Measurements from ENCODE around the gene STAG2.

The STAG2 gene

DNA sequence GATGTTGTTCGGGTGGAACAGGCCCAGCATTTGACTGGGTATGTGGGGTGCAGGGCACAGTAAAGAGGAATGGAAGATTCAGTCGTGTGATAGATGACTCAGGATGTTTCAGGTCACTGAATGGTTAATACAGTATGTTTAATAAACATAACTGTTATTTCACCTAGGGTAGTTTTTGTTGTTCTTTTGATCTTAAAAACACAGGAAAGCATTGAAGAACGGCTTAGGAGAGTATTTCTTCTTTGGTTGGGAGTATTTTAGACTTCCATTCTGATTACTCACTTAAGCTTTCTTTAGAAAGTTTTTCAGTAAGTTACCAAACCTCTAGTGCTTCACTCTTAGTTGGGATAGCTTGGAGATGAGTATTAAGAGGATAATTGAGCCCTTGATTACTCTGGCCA lies 62.3 kb downstream of the STAG2 start:
- H3K27ac ChIP-seq: no peak overlapping the region

DNA sequence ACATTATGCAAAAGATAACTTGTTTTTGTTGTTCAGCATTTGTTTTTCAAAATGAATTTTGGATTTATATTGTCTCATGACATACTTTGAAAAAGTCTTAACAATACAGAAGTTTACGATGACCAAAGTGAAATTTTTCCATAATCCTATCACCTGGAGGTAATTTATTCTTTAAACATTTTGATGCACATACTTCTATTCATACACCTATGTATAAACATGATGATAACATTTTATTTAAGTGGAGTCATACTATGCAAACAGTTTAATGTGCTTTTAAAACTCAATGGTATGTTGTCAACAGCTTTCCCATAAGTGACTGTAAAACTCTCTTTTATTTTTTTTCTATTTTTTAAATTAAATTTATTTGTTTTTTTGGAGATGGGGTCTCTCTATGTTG lies 65.0 kb downstream of the STAG2 start:
- Histone ChIP-seq H3K9me3 (ENCODE audit: severe bottlenecking) (no peaks in the 10 kb centered on the region), H3K27me3 (ENCODE audit: insufficient read depth, low read depth, severe bottlenecking) (no peaks in the 10 kb centered on the region), H3K36me3 (peaks cover 11% of the 10 kb centered on the region)

More for the DNA sequence above, 62.3 kb downstream of the STAG2 start:
- H3K27me3 ChIP-seq (ENCODE audit: insufficient read depth, low read depth, severe bottlenecking): no peaks in the 10 kb centered on the region
- no peaks in the 10 kb centered on the region for H3K9me3 ChIP-seq (ENCODE audit: severe bottlenecking)
- peaks cover 8% of the 10 kb centered on the region for H3K36me3 ChIP-seq
- TF ChIP-seq, protein P1, sequence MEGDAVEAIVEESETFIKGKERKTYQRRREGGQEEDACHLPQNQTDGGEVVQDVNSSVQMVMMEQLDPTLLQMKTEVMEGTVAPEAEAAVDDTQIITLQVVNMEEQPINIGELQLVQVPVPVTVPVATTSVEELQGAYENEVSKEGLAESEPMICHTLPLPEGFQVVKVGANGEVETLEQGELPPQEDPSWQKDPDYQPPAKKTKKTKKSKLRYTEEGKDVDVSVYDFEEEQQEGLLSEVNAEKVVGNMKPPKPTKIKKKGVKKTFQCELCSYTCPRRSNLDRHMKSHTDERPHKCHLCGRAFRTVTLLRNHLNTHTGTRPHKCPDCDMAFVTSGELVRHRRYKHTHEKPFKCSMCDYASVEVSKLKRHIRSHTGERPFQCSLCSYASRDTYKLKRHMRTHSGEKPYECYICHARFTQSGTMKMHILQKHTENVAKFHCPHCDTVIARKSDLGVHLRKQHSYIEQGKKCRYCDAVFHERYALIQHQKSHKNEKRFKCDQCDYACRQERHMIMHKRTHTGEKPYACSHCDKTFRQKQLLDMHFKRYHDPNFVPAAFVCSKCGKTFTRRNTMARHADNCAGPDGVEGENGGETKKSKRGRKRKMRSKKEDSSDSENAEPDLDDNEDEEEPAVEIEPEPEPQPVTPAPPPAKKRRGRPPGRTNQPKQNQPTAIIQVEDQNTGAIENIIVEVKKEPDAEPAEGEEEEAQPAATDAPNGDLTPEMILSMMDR (IDR thresholded peaks at IDR 0.05; ENCODE audit: low read depth, low read length): no peak
- no peak for DNase-seq
- H3K4me3 ChIP-seq (ENCODE audit: low read depth, low read length): no peak overlapping the region

DNA sequence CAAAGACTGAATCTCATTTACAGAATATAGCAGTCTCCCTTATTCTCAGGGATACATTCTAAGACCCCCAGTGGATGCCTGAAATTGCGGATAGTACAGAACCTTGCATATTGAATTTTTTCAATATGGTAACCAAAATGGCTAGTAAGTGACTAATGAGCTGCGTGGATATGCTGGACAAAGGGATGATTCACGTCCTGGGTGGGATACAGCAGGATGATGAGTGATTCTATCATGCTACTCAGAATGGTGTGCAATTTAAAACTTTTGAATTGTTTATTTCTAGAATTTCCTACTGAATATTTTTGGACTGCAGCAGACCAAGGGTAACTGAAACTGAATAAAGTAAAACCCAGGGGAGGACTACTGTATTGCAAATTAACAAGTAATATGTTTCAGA lies 66.7 kb downstream of the STAG2 start:
- TF ChIP-seq, protein P1 (IDR thresholded peaks at IDR 0.05; ENCODE audit: low read depth, low read length): no peak
- Histone ChIP-seq H3K27me3 (ENCODE audit: insufficient read depth, low read depth, severe bottlenecking) (no peaks in the 10 kb centered on the region), H3K36me3 (peaks cover 15% of the 10 kb centered on the region), H3K4me3 (ENCODE audit: low read depth, low read length) (no peak overlapping the region), H3K9me3 (ENCODE audit: severe bottlenecking) (no peaks in the 10 kb centered on the region), H3K27ac (no peak overlapping the region)
- no peak for DNase-seq

More for the DNA sequence above, 65.0 kb downstream of the STAG2 start:
- no peak for DNase-seq
- Histone ChIP-seq H3K27ac (no peak overlapping the region), H3K4me3 (ENCODE audit: low read depth, low read length) (no peak overlapping the region)
- TF ChIP-seq, protein P1 (IDR thresholded peaks at IDR 0.05; ENCODE audit: low read depth, low read length): no peak

DNA sequence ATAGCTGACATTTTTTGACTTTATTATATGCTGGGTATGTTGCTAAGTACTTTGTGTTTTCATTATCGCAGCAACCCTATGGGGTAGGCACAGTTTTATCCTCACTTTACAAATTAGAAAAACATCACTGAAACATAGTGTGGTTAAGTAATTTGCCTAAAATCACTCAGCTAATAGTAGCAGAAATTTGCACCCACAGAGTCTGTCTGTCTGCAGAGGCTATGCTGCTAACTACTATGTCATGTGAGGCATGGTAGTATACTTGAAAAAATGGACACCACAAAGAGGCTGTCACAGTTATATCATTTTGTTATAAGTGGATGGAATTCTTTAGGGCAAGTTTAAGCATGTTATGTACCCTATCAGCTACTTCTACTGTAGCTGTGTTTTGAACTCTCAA lies 69.0 kb downstream of the STAG2 start:
- no peaks in the 10 kb centered on the region for H3K9me3 ChIP-seq (ENCODE audit: severe bottlenecking)
- no peak overlapping the region for H3K4me3 ChIP-seq (ENCODE audit: low read depth, low read length)
- no peak overlapping the region for H3K27ac ChIP-seq
- DNase-seq: no peak
- TF ChIP-seq, protein P1 (IDR thresholded peaks at IDR 0.05; ENCODE audit: low read depth, low read length): no peak
- peaks cover 5% of the 10 kb centered on the region for H3K27me3 ChIP-seq (ENCODE audit: insufficient read depth, low read depth, severe bottlenecking)
- H3K36me3 ChIP-seq: peaks cover 12% of the 10 kb centered on the region

DNA sequence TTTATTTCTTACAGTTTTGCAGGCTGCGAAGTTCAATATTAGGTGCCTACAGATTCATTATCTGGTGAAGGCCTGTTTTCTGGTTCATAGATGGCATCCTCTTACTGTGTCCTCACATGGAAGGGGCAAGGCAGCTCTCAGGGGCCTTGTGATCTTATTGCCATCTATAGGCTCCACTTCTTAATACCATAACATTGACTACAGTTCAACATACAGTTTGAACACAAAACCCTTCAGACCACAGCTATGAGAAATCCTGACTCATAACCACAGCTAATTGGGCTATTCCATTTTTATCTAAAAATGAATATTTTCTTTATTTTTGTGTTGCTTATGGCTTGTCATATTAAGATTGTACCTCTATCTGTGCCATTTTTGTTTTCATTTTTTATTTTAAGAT lies 72.3 kb downstream of the STAG2 start:
- peaks cover 11% of the 10 kb centered on the region; the same call in 1 of the 2 replicates for H3K36me3 ChIP-seq
- DNase-seq: no peak
- peaks cover 5% of the 10 kb centered on the region for H3K27me3 ChIP-seq (ENCODE audit: insufficient read depth, low read depth, severe bottlenecking)
- H3K9me3 ChIP-seq (ENCODE audit: severe bottlenecking): no peaks in the 10 kb centered on the region
- TF ChIP-seq, protein P1 (IDR thresholded peaks at IDR 0.05; ENCODE audit: low read depth, low read length): no peak
- no peak overlapping the region for H3K4me3 ChIP-seq (ENCODE audit: low read depth, low read length)
- H3K27ac ChIP-seq: no peak overlapping the region

DNA sequence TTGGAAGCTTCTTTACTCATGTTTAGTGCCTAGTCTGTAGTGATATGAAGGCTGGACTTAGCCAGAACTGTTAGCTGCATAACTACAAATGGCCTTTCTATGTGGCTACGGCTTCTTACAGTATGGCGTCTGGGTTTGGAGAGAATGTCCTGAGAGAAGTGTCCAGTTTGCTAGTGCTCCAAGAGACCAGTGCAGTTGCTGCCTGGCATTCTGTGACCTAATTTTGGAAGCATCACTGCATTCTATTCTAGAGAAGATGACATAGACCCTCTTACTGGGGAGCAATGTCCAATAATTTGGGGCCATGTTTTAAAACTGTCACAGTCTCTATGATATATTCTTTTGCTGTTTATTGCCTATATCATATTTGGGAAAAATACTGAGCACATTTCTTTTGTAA lies 74.2 kb downstream of the STAG2 start:
- Histone ChIP-seq H3K36me3 (peaks cover 11% of the 10 kb centered on the region; the same call in 1 of the 2 replicates), H3K4me3 (ENCODE audit: low read depth, low read length) (no peak overlapping the region), H3K27me3 (ENCODE audit: insufficient read depth, low read depth, severe bottlenecking) (peaks cover 5% of the 10 kb centered on the region), H3K9me3 (ENCODE audit: severe bottlenecking) (no peaks in the 10 kb centered on the region), H3K27ac (no peak overlapping the region)
- TF ChIP-seq, protein P1 (IDR thresholded peaks at IDR 0.05; ENCODE audit: low read depth, low read length): no peak
- DNase-seq: no peak

Measured in WERI-Rb-1 (cell line).